Rectal smooth muscle tissue (tissue), 1 donor: ENCODE data around the gene ITIH5.

Source experiments
- H3K27ac ChIP-seq: one replicate; pipeline ENCODE4 v1.7.0; 2013; ENCODE audit warnings: low read depth, low read length, inconsistent platforms
- H3K27me3 ChIP-seq: one replicate; pipeline ENCODE4 v1.7.0; 2013; ENCODE audit warnings: low read length; ENCODE audit not compliant: control insufficient read depth, insufficient read depth
- H3K36me3 ChIP-seq: one replicate; pipeline ENCODE4 v1.7.0; 2013; ENCODE audit warnings: low read length; ENCODE audit not compliant: control insufficient read depth, insufficient read depth
- H3K4me1 ChIP-seq: one replicate; pipeline ENCODE4 v1.7.0; 2013; ENCODE audit warnings: low read length; ENCODE audit not compliant: control insufficient read depth, insufficient read depth
- H3K4me3 ChIP-seq: one replicate; pipeline ENCODE4 v1.7.0; 2013; ENCODE audit warnings: low read length
- H3K9ac ChIP-seq: one replicate; pipeline ENCODE4 v1.7.0; 2013; ENCODE audit warnings: low read length

ITIH5 gene

GRCh38 chr10:7647062-7647664, 19.6 kb downstream of the ITIH5 start:
- H3K9ac ChIP-seq: no peak overlapping the region
- H3K4me1 ChIP-seq: no peaks in the 10 kb centered on the region
- no peaks in the 10 kb centered on the region for H3K36me3 ChIP-seq
- no peak overlapping the region for H3K27ac ChIP-seq
- H3K4me3 ChIP-seq: no peak overlapping the region
- no peaks in the 10 kb centered on the region for H3K27me3 ChIP-seq

GRCh38 chr10:7642491-7643011, 24.2 kb downstream of the ITIH5 start:
- H3K27ac ChIP-seq: no peak overlapping the region

GRCh38 chr10:7635408-7636125, 31.2 kb downstream of the ITIH5 start:
- Histone ChIP-seq H3K9ac (no peak overlapping the region), H3K4me1 (no peaks in the 10 kb centered on the region), H3K36me3 (peaks cover 3% of the 10 kb centered on the region), H3K27ac (no peak overlapping the region), H3K27me3 (no peaks in the 10 kb centered on the region), H3K4me3 (no peak overlapping the region)

More at GRCh38 chr10:7642491-7643011, 24.2 kb downstream of the ITIH5 start:
- Histone ChIP-seq H3K36me3 (peaks cover 3% of the 10 kb centered on the region), H3K4me1 (no peaks in the 10 kb centered on the region), H3K27me3 (no peaks in the 10 kb centered on the region), H3K9ac (no peak overlapping the region), H3K4me3 (no peak overlapping the region)

GRCh38 chr10:7634142-7634894, 32.4 kb downstream of the ITIH5 start:
- no peak overlapping the region for H3K4me3 ChIP-seq
- no peaks in the 10 kb centered on the region for H3K4me1 ChIP-seq
- H3K27ac ChIP-seq: peak overlapping the region; percentile 57
- H3K9ac ChIP-seq: no peak overlapping the region
- H3K27me3 ChIP-seq: no peaks in the 10 kb centered on the region
- H3K36me3 ChIP-seq: peaks cover 3% of the 10 kb centered on the region

GRCh38 chr10:7626283-7626682, 40.5 kb downstream of the ITIH5 start:
- no peaks in the 10 kb centered on the region for H3K27me3 ChIP-seq
- no peak overlapping the region for H3K4me3 ChIP-seq
- H3K36me3 ChIP-seq: no peaks in the 10 kb centered on the region
- H3K4me1 ChIP-seq: peaks cover 21% of the 10 kb centered on the region
- H3K27ac ChIP-seq: peak overlapping the region; percentile 88
- no peak overlapping the region for H3K9ac ChIP-seq

GRCh38 chr10:7625836-7626235, 40.9 kb downstream of the ITIH5 start:
- Histone ChIP-seq H3K27ac (peak overlapping the region; percentile 88), H3K4me3 (no peak overlapping the region), H3K9ac (no peak overlapping the region), H3K27me3 (no peaks in the 10 kb centered on the region), H3K36me3 (no peaks in the 10 kb centered on the region), H3K4me1 (peaks cover 21% of the 10 kb centered on the region)

- Histone ChIP-seq H3K9ac (no peak overlapping the region), H3K27me3 (no peaks in the 10 kb centered on the region), H3K4me1 (peaks cover 21% of the 10 kb centered on the region), H3K27ac (peak overlapping the region; percentile 88), H3K36me3 (no peaks in the 10 kb centered on the region), H3K4me3 (no peak overlapping the region)
Observed at GRCh38 chr10:7625009-7625408, 41.8 kb downstream of the ITIH5 start.

- Histone ChIP-seq H3K27me3 (no peaks in the 10 kb centered on the region), H3K4me1 (peaks cover 31% of the 10 kb centered on the region), H3K9ac (no peak overlapping the region)
Observed at GRCh38 chr10:7622969-7623368, 43.8 kb downstream of the ITIH5 start.

GRCh38 chr10:7618461-7618860, 48.3 kb downstream of the ITIH5 start:
- no peak overlapping the region for H3K9ac ChIP-seq
- peaks cover 10% of the 10 kb centered on the region for H3K4me1 ChIP-seq
- no peak overlapping the region for H3K4me3 ChIP-seq
- H3K27me3 ChIP-seq: no peaks in the 10 kb centered on the region
- no peaks in the 10 kb centered on the region for H3K36me3 ChIP-seq
- H3K27ac ChIP-seq: no peak overlapping the region

More at GRCh38 chr10:7622969-7623368, 43.8 kb downstream of the ITIH5 start:
- H3K27ac ChIP-seq: no peak overlapping the region
- H3K36me3 ChIP-seq: no peaks in the 10 kb centered on the region
- no peak overlapping the region for H3K4me3 ChIP-seq

GRCh38 chr10:7611909-7612308, 54.9 kb downstream of the ITIH5 start:
- H3K27ac ChIP-seq: no peak overlapping the region
- H3K4me3 ChIP-seq: no peak overlapping the region
- H3K9ac ChIP-seq: no peak overlapping the region
- H3K4me1 ChIP-seq: peaks cover 11% of the 10 kb centered on the region
- no peaks in the 10 kb centered on the region for H3K27me3 ChIP-seq
- H3K36me3 ChIP-seq: no peaks in the 10 kb centered on the region

- Histone ChIP-seq H3K27ac (peak overlapping the region; percentile 55), H3K36me3 (no peaks in the 10 kb centered on the region), H3K27me3 (no peaks in the 10 kb centered on the region), H3K4me1 (peaks cover 11% of the 10 kb centered on the region), H3K4me3 (no peak overlapping the region), H3K9ac (no peak overlapping the region)
Observed at GRCh38 chr10:7610651-7611389, 55.9 kb downstream of the ITIH5 start.

GRCh38 chr10:7610026-7610425, 56.7 kb downstream of the ITIH5 start:
- no peak overlapping the region for H3K9ac ChIP-seq
- no peaks in the 10 kb centered on the region for H3K36me3 ChIP-seq
- H3K4me1 ChIP-seq: peaks cover 11% of the 10 kb centered on the region
- H3K27ac ChIP-seq: peak overlapping the region; percentile 55
- no peak overlapping the region for H3K4me3 ChIP-seq
- no peaks in the 10 kb centered on the region for H3K27me3 ChIP-seq
